ENCODE measurements around the gene GABRA5. TPM values are rescaled to one million over a fixed set of nuclear protein-coding genes. Genes with fewer than 3 reads are reported as not detected.
A peak's percentile ranks its signal among the peaks of the same experiment; 100 is the strongest.

GABRA5 gene
- total RNA-seq, 1 experiment from 2014 or later: 23.3 TPM

- ChIA-PET POLR2A (no interaction called here), CTCF (interaction anchor here (0.7 kb wide), 1 partner anchor 19 kb away, joined by 4 read pairs; no protein-coding TSS in a partner anchor)
- TF ChIP-seq ZNF317 (CRISPR knock-in tag; IDR thresholded peaks at IDR 0.05; ENCODE audit: borderline replicate concordance, low read depth) (peak; percentile 97), MLX (CRISPR knock-in tag; IDR thresholded peaks at IDR 0.05) (no peak), ZBTB43 (CRISPR knock-in tag; IDR thresholded peaks at IDR 0.05) (no peak), USF1 (CRISPR knock-in tag; IDR thresholded peaks at IDR 0.05) (no peak), MAX (CRISPR knock-in tag; IDR thresholded peaks at IDR 0.05) (no peak), HMGA2 (CRISPR knock-in tag; IDR thresholded peaks at IDR 0.05) (0 out of 2 replicates have a peak, but pooled peaks have one; percentile 7), ETV6 (CRISPR knock-in tag; IDR thresholded peaks at IDR 0.05) (no peak), STAT6 (CRISPR knock-in tag; conservative IDR thresholded peaks at IDR 0.05; ENCODE audit: low read depth) (no peak)
- H3K9me3 Mint-ChIP-seq: peaks cover 24% of the 10 kb centered on the region
- DNase-seq (ENCODE audit: low spot score): no peak
- H3K4me1 Mint-ChIP-seq: no peaks in the 10 kb centered on the region
- no peaks in the 10 kb centered on the region for H3K27me3 Mint-ChIP-seq (ENCODE audit: low read depth)
- H3K36me3 Mint-ChIP-seq: peaks cover 11% of the 10 kb centered on the region
- no peak overlapping the region for H3K4me3 Mint-ChIP-seq
- H3K27ac Mint-ChIP-seq: no peak overlapping the region
- ATAC-seq: no peak
Measured at GRCh38 chr15:26954403-26954802, 87.5 kb downstream of the GABRA5 start.

GRCh38 chr15:26967719-26968269 is 100.9 kb downstream of the GABRA5 start:
- H3K4me3 Mint-ChIP-seq: peak overlapping the region; percentile 77
- H3K36me3 Mint-ChIP-seq: no peaks in the 10 kb centered on the region
- ChIA-PET CTCF (interaction anchor here (0.6 to 1.3 kb wide), 7 partner anchors 14 to 1082 kb away, joined by 3 to 12 read pairs (median 3); no protein-coding TSS in a partner anchor), POLR2A (interaction anchor here (0.6 kb wide), 1 partner anchor 306 kb away, joined by 3 read pairs; no protein-coding TSS in a partner anchor)
- DNase-seq (ENCODE audit: low spot score) (peak; percentile 75), ATAC-seq (peak; percentile 64)
- H3K9me3 Mint-ChIP-seq: no peaks in the 10 kb centered on the region
- H3K27ac Mint-ChIP-seq: no peak overlapping the region
- peaks cover 60% of the 10 kb centered on the region for H3K27me3 Mint-ChIP-seq (ENCODE audit: low read depth)
- H3K4me1 Mint-ChIP-seq: peaks cover 7% of the 10 kb centered on the region
- TF ChIP-seq NFATC4 (CRISPR knock-in tag; IDR thresholded peaks at IDR 0.05): no peak
- no peak for TF ChIP-seq ZNF532 (CRISPR knock-in tag; IDR thresholded peaks at IDR 0.05; ENCODE audit: borderline replicate concordance)
- no peak for TF ChIP-seq ATF2 (CRISPR knock-in tag; IDR thresholded peaks at IDR 0.05; ENCODE audit: borderline replicate concordance, low read depth)
- 0 out of 2 replicates have a peak, but pooled peaks have one; percentile 26 for TF ChIP-seq ARID4B (CRISPR knock-in tag; IDR thresholded peaks at IDR 0.05; ENCODE audit: borderline replicate concordance)
- TF ChIP-seq USF2 (CRISPR knock-in tag; IDR thresholded peaks at IDR 0.05): no peak

Data from WTC11 (cell line).